ENCODE measurements around the gene NFKBIL1.

DNA sequence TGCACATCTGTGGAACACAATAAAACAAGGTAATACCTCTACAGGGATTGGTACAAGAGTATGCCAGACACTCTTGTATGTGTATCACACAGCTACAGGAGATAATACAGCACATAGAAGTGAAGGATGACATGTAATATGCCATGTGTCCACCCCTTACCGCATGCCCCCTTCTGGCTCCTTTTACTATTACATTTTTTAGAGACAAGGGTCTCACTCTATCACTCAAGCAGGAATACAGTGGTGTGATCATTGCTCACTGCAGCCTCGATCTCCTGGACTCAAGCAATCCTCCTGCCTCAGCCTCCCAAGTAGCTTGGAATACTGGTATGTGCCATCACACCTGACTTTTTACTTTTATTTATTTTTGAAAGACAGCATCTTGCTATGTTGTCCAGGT is 49.6 kb downstream of the NFKBIL1 start:
- no peak for TF ChIP-seq JUND (IDR thresholded peaks at IDR 0.05)
- TF ChIP-seq, protein P1, sequence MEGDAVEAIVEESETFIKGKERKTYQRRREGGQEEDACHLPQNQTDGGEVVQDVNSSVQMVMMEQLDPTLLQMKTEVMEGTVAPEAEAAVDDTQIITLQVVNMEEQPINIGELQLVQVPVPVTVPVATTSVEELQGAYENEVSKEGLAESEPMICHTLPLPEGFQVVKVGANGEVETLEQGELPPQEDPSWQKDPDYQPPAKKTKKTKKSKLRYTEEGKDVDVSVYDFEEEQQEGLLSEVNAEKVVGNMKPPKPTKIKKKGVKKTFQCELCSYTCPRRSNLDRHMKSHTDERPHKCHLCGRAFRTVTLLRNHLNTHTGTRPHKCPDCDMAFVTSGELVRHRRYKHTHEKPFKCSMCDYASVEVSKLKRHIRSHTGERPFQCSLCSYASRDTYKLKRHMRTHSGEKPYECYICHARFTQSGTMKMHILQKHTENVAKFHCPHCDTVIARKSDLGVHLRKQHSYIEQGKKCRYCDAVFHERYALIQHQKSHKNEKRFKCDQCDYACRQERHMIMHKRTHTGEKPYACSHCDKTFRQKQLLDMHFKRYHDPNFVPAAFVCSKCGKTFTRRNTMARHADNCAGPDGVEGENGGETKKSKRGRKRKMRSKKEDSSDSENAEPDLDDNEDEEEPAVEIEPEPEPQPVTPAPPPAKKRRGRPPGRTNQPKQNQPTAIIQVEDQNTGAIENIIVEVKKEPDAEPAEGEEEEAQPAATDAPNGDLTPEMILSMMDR (IDR thresholded peaks at IDR 0.05; ENCODE audit: low read depth, low read length, missing input control), result peak; percentile 33
- TF ChIP-seq, protein P2, sequence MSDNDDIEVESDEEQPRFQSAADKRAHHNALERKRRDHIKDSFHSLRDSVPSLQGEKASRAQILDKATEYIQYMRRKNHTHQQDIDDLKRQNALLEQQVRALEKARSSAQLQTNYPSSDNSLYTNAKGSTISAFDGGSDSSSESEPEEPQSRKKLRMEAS (IDR thresholded peaks at IDR 0.05), result no peak
- no peak for TF ChIP-seq RXRA (IDR thresholded peaks at IDR 0.05)
- TF ChIP-seq, protein P3, sequence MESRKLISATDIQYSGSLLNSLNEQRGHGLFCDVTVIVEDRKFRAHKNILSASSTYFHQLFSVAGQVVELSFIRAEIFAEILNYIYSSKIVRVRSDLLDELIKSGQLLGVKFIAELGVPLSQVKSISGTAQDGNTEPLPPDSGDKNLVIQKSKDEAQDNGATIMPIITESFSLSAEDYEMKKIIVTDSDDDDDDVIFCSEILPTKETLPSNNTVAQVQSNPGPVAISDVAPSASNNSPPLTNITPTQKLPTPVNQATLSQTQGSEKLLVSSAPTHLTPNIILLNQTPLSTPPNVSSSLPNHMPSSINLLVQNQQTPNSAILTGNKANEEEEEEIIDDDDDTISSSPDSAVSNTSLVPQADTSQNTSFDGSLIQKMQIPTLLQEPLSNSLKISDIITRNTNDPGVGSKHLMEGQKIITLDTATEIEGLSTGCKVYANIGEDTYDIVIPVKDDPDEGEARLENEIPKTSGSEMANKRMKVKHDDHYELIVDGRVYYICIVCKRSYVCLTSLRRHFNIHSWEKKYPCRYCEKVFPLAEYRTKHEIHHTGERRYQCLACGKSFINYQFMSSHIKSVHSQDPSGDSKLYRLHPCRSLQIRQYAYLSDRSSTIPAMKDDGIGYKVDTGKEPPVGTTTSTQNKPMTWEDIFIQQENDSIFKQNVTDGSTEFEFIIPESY (IDR thresholded peaks at IDR 0.05), result no peak
- TF ChIP-seq RAD21 (IDR thresholded peaks at IDR 0.05), result peak; percentile 56 to 69
- no peak for TF ChIP-seq YY1 (IDR thresholded peaks at IDR 0.05)
- TF ChIP-seq, protein P4, sequence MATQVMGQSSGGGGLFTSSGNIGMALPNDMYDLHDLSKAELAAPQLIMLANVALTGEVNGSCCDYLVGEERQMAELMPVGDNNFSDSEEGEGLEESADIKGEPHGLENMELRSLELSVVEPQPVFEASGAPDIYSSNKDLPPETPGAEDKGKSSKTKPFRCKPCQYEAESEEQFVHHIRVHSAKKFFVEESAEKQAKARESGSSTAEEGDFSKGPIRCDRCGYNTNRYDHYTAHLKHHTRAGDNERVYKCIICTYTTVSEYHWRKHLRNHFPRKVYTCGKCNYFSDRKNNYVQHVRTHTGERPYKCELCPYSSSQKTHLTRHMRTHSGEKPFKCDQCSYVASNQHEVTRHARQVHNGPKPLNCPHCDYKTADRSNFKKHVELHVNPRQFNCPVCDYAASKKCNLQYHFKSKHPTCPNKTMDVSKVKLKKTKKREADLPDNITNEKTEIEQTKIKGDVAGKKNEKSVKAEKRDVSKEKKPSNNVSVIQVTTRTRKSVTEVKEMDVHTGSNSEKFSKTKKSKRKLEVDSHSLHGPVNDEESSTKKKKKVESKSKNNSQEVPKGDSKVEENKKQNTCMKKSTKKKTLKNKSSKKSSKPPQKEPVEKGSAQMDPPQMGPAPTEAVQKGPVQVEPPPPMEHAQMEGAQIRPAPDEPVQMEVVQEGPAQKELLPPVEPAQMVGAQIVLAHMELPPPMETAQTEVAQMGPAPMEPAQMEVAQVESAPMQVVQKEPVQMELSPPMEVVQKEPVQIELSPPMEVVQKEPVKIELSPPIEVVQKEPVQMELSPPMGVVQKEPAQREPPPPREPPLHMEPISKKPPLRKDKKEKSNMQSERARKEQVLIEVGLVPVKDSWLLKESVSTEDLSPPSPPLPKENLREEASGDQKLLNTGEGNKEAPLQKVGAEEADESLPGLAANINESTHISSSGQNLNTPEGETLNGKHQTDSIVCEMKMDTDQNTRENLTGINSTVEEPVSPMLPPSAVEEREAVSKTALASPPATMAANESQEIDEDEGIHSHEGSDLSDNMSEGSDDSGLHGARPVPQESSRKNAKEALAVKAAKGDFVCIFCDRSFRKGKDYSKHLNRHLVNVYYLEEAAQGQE (IDR thresholded peaks at IDR 0.05), result no peak
- no peak for TF ChIP-seq HNF4A (conservative IDR thresholded peaks at IDR 0.05)
- no peak for TF ChIP-seq EGR1 (IDR thresholded peaks at IDR 0.05; ENCODE audit: low read depth in 2 of 2)

Data from liver (tissue), 3 donors.